ENCODE measurements around the gene CLCNKA. TPM values are rescaled to one million over a fixed set of nuclear protein-coding genes. Genes with fewer than 3 reads are reported as not detected.
A peak's percentile ranks its signal among the peaks of the same experiment; 100 is the strongest.
"Not testable (repeated sequence)": the region's sequence is repeated elsewhere in the genome, so short reads cannot be mapped to it uniquely, and the experiment has no call there.

CLCNKA gene
- total RNA-seq, 4 donors from 2014 or later = 2.9 TPM; not detected in 3

DNA sequence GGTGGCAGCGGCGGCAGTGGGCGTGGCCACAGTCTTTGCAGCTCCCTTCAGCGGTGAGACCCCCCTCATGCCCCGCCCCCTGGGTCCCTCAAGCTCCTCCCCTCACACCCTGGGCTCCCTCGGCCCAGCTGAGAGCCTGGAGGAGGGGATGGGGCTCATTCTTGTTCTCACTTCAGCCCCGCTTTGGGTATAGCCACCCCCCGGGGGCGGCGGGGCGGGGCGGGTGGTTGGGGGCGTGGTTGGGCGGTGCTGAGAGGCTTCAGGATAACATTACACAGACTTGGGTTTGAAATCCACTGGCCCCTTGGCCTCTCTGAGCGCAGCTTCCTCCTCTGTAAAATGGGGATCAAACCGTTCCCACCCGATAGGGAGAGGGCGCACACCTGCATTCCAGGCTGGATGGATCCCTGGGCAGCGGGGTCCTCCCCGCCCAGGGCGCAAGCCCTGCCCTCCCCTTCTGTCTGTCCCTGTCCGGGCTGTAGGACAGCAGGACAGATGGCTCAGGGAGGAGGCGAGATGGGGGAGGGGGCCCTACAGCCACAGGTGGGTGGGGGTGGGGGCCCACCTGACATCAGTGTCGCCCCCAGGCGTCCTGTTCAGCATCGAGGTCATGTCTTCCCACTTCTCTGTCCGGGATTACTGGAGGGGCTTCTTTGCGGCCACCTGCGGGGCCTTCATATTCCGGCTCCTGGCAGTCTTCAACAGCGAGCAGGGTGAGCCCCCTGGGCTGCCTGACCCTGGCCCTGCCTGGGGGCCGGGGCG, 5.1 kb downstream of the CLCNKA start:
- peak; percentile 63 to 71 for DNase-seq
- peak overlapping the region in 1 of 2 donors; percentile 3 for H3K4me3 ChIP-seq
- H3K9me3 ChIP-seq = no peaks in the 10 kb centered on the region
- TF ChIP-seq POLR2A (IDR thresholded peaks at IDR 0.05) = no peak
- TF ChIP-seq, protein P1, sequence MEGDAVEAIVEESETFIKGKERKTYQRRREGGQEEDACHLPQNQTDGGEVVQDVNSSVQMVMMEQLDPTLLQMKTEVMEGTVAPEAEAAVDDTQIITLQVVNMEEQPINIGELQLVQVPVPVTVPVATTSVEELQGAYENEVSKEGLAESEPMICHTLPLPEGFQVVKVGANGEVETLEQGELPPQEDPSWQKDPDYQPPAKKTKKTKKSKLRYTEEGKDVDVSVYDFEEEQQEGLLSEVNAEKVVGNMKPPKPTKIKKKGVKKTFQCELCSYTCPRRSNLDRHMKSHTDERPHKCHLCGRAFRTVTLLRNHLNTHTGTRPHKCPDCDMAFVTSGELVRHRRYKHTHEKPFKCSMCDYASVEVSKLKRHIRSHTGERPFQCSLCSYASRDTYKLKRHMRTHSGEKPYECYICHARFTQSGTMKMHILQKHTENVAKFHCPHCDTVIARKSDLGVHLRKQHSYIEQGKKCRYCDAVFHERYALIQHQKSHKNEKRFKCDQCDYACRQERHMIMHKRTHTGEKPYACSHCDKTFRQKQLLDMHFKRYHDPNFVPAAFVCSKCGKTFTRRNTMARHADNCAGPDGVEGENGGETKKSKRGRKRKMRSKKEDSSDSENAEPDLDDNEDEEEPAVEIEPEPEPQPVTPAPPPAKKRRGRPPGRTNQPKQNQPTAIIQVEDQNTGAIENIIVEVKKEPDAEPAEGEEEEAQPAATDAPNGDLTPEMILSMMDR (IDR thresholded peaks at IDR 0.05) = no peak
- no peaks in the 10 kb centered on the region for H3K36me3 ChIP-seq
- H3K27me3 ChIP-seq = no peaks in the 10 kb centered on the region
- H3K27ac ChIP-seq = peak overlapping the region; percentile 48 to 75
- intact Hi-C loops (cut with DNase I; ENCODE audit: low total_unique reads) = no loop called here
- peaks cover 5 to 6% of the 10 kb centered on the region in 2 donors for H3K4me1 ChIP-seq

DNA sequence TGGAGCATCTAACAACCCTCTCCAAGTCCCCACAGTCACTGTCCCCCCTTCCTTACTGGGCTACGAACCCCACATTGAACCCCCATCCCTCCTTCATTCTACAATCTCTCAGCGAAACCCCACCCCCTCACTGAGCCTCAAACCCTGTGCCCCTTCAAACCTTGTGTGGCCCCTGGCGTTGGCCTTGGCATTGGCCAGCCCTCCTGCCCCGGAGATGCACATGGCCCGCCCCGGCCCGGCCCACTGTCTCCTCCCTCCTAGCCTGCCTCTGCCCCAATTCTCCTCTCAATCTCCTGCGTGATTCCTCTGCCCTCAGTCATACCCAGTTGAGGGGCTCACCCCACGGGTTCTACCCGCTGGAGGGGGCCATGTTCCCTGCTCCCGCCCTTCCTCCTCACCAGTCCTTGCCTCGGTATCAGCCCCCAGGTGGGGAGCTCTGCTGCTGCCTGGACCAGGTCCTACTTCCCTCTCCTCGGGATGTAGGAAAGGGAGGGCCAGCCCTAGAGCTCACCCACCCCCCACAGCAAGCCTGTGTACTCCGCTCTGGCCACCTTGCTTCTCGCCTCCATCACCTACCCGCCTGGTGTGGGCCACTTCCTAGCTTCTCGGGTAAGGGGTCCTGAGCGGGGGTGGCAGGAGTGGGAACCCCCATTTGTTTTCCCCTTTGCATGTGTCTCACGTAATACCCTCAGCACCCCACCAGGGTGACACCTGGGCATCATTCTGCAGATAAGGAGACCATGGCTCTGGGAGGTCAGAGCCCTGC, 6.6 kb downstream of the CLCNKA start:
- Histone ChIP-seq H3K27ac (no peak overlapping the region), H3K36me3 (no peaks in the 10 kb centered on the region), H3K27me3 (no peaks in the 10 kb centered on the region), H3K4me3 (no peak overlapping the region), H3K4me1 (peaks cover 5 to 6% of the 10 kb centered on the region in 2 donors), H3K9me3 (no peaks in the 10 kb centered on the region)
- intact Hi-C loops (cut with DNase I; ENCODE audit: low total_unique reads) = no loop called here
- DNase-seq = no peak
- no peak for TF ChIP-seq POLR2A (IDR thresholded peaks at IDR 0.05)
- TF ChIP-seq, protein P1 (IDR thresholded peaks at IDR 0.05) = no peak

DNA sequence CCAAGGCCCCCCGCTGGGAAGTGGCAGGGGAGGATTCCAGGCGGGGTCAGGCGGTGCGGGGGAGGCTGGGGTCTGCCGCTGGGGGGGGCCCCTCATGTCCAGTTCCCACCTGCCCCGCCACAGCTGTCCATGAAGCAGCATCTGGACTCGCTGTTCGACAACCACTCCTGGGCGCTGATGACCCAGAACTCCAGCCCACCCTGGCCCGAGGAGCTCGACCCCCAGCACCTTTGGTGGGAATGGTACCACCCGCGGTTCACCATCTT, 7.1 kb downstream of the CLCNKA start:
- H3K4me1 ChIP-seq; intact Hi-C loops (cut with DNase I; ENCODE audit: low total_unique reads); H3K9me3 ChIP-seq; H3K36me3 ChIP-seq; DNase-seq; H3K4me3 ChIP-seq; H3K27me3 ChIP-seq; H3K27ac ChIP-seq: not testable (repeated sequence)

DNA sequence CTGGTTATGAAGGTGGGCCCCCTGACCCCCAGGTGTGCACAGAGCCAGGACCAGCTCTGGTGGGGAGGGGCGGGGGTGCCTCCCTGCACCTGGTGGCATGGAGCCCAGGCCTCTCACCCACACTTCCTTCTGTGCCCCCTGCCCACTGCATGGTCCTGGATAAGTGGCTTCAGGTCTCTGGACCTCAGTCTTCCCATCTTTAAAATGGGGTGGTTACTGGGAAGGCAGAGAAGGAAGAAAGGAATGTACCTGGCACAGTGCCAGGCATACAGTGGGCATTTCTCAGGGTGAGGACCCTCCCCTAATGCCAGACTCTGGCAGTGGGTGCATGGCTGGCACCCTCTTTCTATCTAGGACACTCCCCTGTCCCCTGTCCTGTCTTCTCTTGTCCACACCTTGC, 7.5 kb downstream of the CLCNKA start:
- DNase-seq = no peak
- Histone ChIP-seq H3K27me3 (no peaks in the 10 kb centered on the region), H3K36me3 (no peaks in the 10 kb centered on the region), H3K9me3 (no peaks in the 10 kb centered on the region), H3K4me1 (peaks cover 5 to 6% of the 10 kb centered on the region in 2 donors), H3K27ac (no peak overlapping the region), H3K4me3 (no peak overlapping the region)
- no peak for TF ChIP-seq POLR2A (IDR thresholded peaks at IDR 0.05)
- TF ChIP-seq, protein P1 (IDR thresholded peaks at IDR 0.05) = no peak
- intact Hi-C loops (cut with DNase I; ENCODE audit: low total_unique reads) = no loop called here

DNA sequence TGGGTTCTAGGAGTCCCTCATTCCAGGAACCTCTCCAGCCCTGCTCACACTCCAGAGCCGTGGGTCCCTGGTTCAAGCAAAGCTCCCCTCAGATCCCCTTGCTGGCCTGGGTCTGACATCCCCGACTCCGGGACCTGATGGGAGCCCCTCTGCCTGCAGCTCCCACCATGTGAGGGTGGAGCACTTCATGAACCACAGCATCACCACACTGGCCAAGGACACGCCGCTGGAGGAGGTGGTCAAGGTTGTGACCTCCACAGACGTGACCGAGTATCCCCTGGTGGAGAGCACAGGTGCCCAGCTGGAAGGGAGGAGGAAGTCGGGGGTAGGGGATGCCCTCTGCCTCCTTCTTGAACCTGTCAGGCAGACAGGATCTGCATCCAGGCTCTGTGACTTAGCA, 9.7 kb downstream of the CLCNKA start:
- DNase-seq = no peak
- Histone ChIP-seq H3K4me3 (no peak overlapping the region), H3K4me1 (peaks cover 5 to 6% of the 10 kb centered on the region in 2 donors), H3K27me3 (no peaks in the 10 kb centered on the region), H3K36me3 (no peaks in the 10 kb centered on the region), H3K9me3 (no peaks in the 10 kb centered on the region), H3K27ac (no peak overlapping the region)
- intact Hi-C loops (cut with DNase I; ENCODE audit: low total_unique reads) = no loop called here
- TF ChIP-seq, protein P1 (IDR thresholded peaks at IDR 0.05) = no peak
- TF ChIP-seq POLR2A (IDR thresholded peaks at IDR 0.05) = no peak
